GM12878 (cell line): Measurements from ENCODE around the gene CCDC43. TPM values are rescaled to one million over a fixed set of nuclear protein-coding genes. Genes with fewer than 3 reads are reported as not detected.

Experiments used
- ATAC-seq: fragments of 200-7000 bp; cut with Tn5 transposase; 3 replicates; pipeline ENCODE4 v1.9.1; 2020; ENCODE audit warnings: mild to moderate bottlenecking, moderate library complexity
- BruUV-seq: library from RNA; stranded (reverse); fragments of 400-500 nt; replicated peaks from 2 replicates; lab custom pipeline; 2021; lab: Mats Ljungman, UMichigan
- CTCF ChIA-PET: fragments of 300-600 bp; sonication (Branson Sonifier 250); formaldehyde crosslinking; extraction: SDS; loops from one replicate; lab custom pipeline; 2021; ENCODE audit warnings: inconsistent platforms; lab: Yijun Ruan, JAX
- POLR2A ChIA-PET: fragments of 350-600 bp; formaldehyde crosslinking; extraction: SDS; loops from one replicate; lab custom pipeline; 2021; ENCODE audit warnings: inconsistent platforms; lab: Charles Lee
- RAD21 ChIA-PET: fragments of 300-600 bp; sonication (Branson Sonifier 250); formaldehyde crosslinking; loops from one replicate; lab custom pipeline; 2023; ENCODE audit warnings: antibody characterized with exemption; ENCODE audit not compliant: unreplicated experiment; lab: Charles Lee
- SMC1A ChIA-PET: fragments of 300-600 bp; sonication (Branson Sonifier 250); formaldehyde crosslinking; loops from one replicate; lab custom pipeline; 2023; ENCODE audit not compliant: unreplicated experiment, uncharacterized antibody; lab: Charles Lee
- DNase-seq: peaks from one replicate; pipeline ENCODE4 v3.0.0-alpha.2; 2011; ENCODE audit warnings: low read depth, low spot score
- FAIRE-seq: peaks from 3 replicates; lab custom pipeline; 2011; peaks lifted over from hg19 to GRCh38; lab: Jason Lieb, UNC
- H2AFZ ChIP-seq: 2 replicates; pipeline ENCODE4 v1.6.0; 2011; ENCODE audit warnings: low read depth, low read length, control low read depth; ENCODE audit not compliant: control insufficient read depth
- H3K27ac ChIP-seq: 2 replicates; pipeline ENCODE4 v1.5.1; 2011; ENCODE audit warnings: control low read depth; ENCODE audit not compliant: control insufficient read depth, insufficient read depth
- H3K27me3 ChIP-seq, 2 experiments: replicated peaks in 1 of 2; 2 replicates each; pipeline versions ENCODE4 v1.6.0 to v1.6.1; 2011; ENCODE audit warnings: low read length in 1 of 2; ENCODE audit not compliant: control insufficient read depth in 2 of 2, insufficient read depth in 2 of 2
- H3K36me3 ChIP-seq, 2 experiments: 2 replicates each; pipeline ENCODE4 v1.5.1; 2011; ENCODE audit warnings: low read length in 1 of 2; ENCODE audit not compliant: control insufficient read depth in 2 of 2, insufficient read depth in 2 of 2
- H3K4me1 ChIP-seq: 2 replicates; pipeline ENCODE4 v1.6.1; 2011; ENCODE audit warnings: mild to moderate bottlenecking, low read length, moderate library complexity, mixed read lengths; ENCODE audit not compliant: control insufficient read depth, insufficient read depth
- H3K4me2 ChIP-seq: 2 replicates; pipeline ENCODE4 v1.6.0; 2011; ENCODE audit warnings: control low read depth; ENCODE audit not compliant: control insufficient read depth, insufficient read depth
- H3K4me3 ChIP-seq: fragments of 200-600 bp; sonication (generic); 2 replicates; pipeline ENCODE4 v1.5.1; 2016
- H3K79me2 ChIP-seq: 2 replicates; pipeline ENCODE4 v1.6.0; 2011; ENCODE audit warnings: low read length; ENCODE audit not compliant: control insufficient read depth, insufficient read depth
- H3K9ac ChIP-seq: 2 replicates; pipeline ENCODE4 v1.8.0; 2011; ENCODE audit warnings: low read length, control low read depth, mixed read lengths; ENCODE audit not compliant: control insufficient read depth, insufficient read depth
- H3K9me3 ChIP-seq: replicated peaks from 3 replicates; pipeline ENCODE4 v1.5.1; 2011; ENCODE audit warnings: mild to moderate bottlenecking, low read length; ENCODE audit not compliant: control insufficient read depth, insufficient read depth
- H4K20me1 ChIP-seq: 2 replicates; pipeline ENCODE4 v1.6.0; 2011; ENCODE audit not compliant: control insufficient read depth, insufficient read depth
- MXI1 ChIP-seq: fragments of 150-350 bp; IDR thresholded peaks from 2 replicates; pipeline ENCODE4 v1.6.1; 2011; ENCODE audit warnings: low read depth, mild to moderate bottlenecking, inconsistent platforms, low read length, improper control_type of control experiment
- PAX5 ChIP-seq: IDR thresholded peaks from 2 replicates; pipeline ENCODE4 v1.6.1; 2011; ENCODE audit warnings: low read depth, low read length, borderline replicate concordance
- WGBS: methylation state at CpG from one replicate; pipeline ENCODE4 v1.1.6; 2016; ENCODE audit warnings: low lambda C conversion rate; ENCODE audit not compliant: insufficient replicate concordance, insufficient coverage; ENCODE audit errors: missing lambda C conversion rate; 5-methylcytosine and 5-hydroxymethylcytosine counted together
- in situ Hi-C: fragments of 300-500 bp; cut with MboI; formaldehyde crosslinking; loops from 9 replicates; pipeline ENCODE4 v1.14.3; 2018; ENCODE audit warnings: mixed read lengths
- intact Hi-C: fragments of 100-400 bp; cut with micrococcal nuclease; formaldehyde crosslinking; loops from one replicate; pipeline ENCODE4 v1.14.2; 2022; ENCODE audit not compliant: unreplicated experiment
- polyA plus RNA-seq, 11 experiments: library from polyadenylated mRNA; depleted of rRNA in 4 of 11; unstranded in 6 of 11; stranded (reverse) in 5 of 11; fragments of >200 nt; fragmentation: Nextera tagmentation in 4 of 11; fragmentation: Illumina TruSeq in 1 of 11; extraction: Ambion mirVana in 4 of 11; extraction: Trizol in 1 of 11; gene quantifications; 1 replicate in 1 of 11; 2 replicates in 10 of 11; pipeline versions ENCODE4 v1.2.1 to v1.2.3, GENCODE V29; 2011 to 2016; ENCODE audit warnings: inconsistent platforms in 2 of 11, missing spikeins in 2 of 11, low read depth in 1 of 11
- total RNA-seq, 4 experiments: library from RNA; depleted of rRNA in 3 of 4; stranded (reverse); fragments of >200 nt in 3 of 4; fragmentation: Illumina TruSeq in 1 of 4; extraction: Trizol in 1 of 4; gene quantifications; 2 replicates each; pipeline versions ENCODE4 v1.2.1 to v1.2.3, GENCODE V29; 2013 to 2021
- TF ChIP-seq, protein P1 (sequence below): fragments of 450-650 bp; IDR thresholded peaks from 2 replicates; pipeline ENCODE4 v1.6.1; 2018; ENCODE audit warnings: mild to moderate bottlenecking, low read depth, moderate library complexity; ENCODE audit not compliant: partially characterized antibody

CCDC43 gene
- total and polyA plus RNA-seq, 10 of the 15 experiments (the other 5 are each of a cell fraction or from before 2014, with no cell fraction given) = 10.8 to 42.3 (median 24.1) TPM

DNA sequence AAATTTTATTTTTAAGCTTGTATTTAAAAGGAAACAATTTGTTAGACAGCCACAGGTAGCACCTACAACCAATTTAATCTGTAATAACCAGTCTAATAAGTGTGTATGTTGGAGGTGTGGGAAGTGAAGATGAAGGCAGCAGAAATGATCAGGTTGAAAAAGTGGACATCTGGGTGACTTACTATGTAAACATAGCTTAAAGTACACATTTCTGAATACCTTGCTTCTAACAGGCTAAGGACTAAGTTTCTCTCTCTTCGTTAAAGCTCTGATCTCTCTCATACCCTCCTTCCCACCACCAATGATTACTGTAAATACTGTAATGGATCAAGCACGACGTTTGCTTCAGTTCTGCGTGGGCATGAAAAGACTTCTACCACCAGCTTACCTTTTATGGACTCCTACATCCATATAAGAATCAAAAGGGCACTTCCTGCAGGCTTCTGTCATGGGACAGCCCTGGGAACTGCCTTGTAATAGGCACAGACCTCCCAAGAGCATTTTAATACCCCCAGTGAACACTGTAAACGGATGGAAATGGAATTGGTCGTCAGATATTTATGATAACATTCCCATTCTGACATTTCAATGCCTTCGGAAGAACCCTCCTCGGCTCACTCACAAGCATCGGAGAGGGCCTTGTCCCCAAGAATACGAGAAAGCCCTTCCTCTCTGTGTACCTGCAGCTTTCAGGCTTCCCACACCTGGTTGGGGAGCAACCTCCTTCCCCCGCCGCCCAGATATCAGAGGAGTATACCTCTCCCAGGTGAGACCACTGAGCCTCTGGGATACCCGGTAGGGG, 700 bp downstream of the CCDC43 start:
- peaks cover 0 to under 1% of the 10 kb centered on the region in 2 experiments; a peak in 1 of 4 replicates for H3K36me3 ChIP-seq
- DNase-seq (no peak), FAIRE-seq (no peak), ATAC-seq (peak; percentile 34)
- ChIA-PET RAD21 (interaction anchor here (1.0 kb wide), 1 partner anchor 156 kb away, joined by 4 read pairs; no protein-coding TSS in a partner anchor), POLR2A (interaction anchor here (0.5 to 0.9 kb wide), 2 partner anchors 10 to 423 kb away, joined by 4 to 5 read pairs; no protein-coding TSS in a partner anchor), CTCF (interaction anchor here (1.1 to 2.3 kb wide), 5 partner anchors 16 to 566 kb away, joined by 3 to 10 read pairs (median 5); partner anchors contain the start of genes DBF4B and HDAC5), SMC1A (interaction anchor here (0.5 to 1.7 kb wide), 3 partner anchors 17 to 166 kb away, joined by 3 to 5 read pairs (median 4); no protein-coding TSS in a partner anchor)
- H4K20me1 ChIP-seq = no peaks in the 10 kb centered on the region
- H3K79me2 ChIP-seq = peaks cover 18% of the 10 kb centered on the region
- H3K27me3 ChIP-seq = no peaks in the 10 kb centered on the region
- peak overlapping the region; percentile 89 for H3K9ac ChIP-seq
- in situ Hi-C loops = no loop called here
- 3% methylated on average over 13 of the region's 13 CpGs for WGBS
- no peaks in the 10 kb centered on the region for H3K9me3 ChIP-seq
- peaks cover 3% of the 10 kb centered on the region; the same call in 1 of the 2 replicates for H3K4me1 ChIP-seq
- TSS peak; percentile 72 for BruUV-seq
- peak overlapping the region; percentile 96 for H2AFZ ChIP-seq
- intact Hi-C loops = no loop called here
- peak overlapping the region; percentile 69 for H3K27ac ChIP-seq
- H3K4me3 ChIP-seq = peak overlapping the region; percentile 96
- peak overlapping the region; percentile 48 for H3K4me2 ChIP-seq
- TF ChIP-seq MXI1 = no peak
- TF ChIP-seq PAX5 = no peak
- TF ChIP-seq, protein P1, sequence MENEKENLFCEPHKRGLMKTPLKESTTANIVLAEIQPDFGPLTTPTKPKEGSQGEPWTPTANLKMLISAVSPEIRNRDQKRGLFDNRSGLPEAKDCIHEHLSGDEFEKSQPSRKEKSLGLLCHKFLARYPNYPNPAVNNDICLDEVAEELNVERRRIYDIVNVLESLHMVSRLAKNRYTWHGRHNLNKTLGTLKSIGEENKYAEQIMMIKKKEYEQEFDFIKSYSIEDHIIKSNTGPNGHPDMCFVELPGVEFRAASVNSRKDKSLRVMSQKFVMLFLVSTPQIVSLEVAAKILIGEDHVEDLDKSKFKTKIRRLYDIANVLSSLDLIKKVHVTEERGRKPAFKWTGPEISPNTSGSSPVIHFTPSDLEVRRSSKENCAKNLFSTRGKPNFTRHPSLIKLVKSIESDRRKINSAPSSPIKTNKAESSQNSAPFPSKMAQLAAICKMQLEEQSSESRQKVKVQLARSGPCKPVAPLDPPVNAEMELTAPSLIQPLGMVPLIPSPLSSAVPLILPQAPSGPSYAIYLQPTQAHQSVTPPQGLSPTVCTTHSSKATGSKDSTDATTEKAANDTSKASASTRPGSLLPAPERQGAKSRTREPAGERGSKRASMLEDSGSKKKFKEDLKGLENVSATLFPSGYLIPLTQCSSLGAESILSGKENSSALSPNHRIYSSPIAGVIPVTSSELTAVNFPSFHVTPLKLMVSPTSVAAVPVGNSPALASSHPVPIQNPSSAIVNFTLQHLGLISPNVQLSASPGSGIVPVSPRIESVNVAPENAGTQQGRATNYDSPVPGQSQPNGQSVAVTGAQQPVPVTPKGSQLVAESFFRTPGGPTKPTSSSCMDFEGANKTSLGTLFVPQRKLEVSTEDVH = no peak
